HPDE6-E6E7 (cell line): ENCODE data around the gene VSNL1.
A peak's percentile ranks its signal among the peaks of the same experiment; 100 is the strongest.
"Not testable (repeated sequence)": the region's sequence is repeated elsewhere in the genome, so short reads cannot be mapped to it uniquely, and the experiment has no call there.

Experiments
- DNase-seq: peaks from one replicate; pipeline ENCODE4 v3.0.0; 2011; ENCODE audit warnings: missing footprints; ENCODE audit errors: extremely low spot score

Gene VSNL1

DNA sequence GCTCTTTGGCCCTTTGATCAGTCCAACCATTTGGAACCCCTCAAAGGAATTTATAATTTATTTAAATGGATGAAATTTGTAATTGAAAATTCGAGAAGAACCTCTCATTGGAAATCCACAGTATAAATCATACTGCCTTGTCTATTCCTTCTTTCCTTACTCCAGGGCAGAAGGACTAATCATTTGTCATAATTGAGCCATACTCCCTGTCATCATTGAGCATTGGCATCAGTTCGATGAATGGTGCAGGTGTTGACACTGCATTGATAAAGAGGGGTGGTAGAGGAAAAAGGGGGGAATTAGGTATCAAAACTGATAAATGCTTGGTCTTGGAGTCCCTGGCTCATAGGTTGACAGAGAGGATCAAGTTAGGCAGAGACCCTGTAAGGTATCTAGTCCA, 2.0 kb downstream of the VSNL1 start:
- DNase-seq, result no peak

DNA sequence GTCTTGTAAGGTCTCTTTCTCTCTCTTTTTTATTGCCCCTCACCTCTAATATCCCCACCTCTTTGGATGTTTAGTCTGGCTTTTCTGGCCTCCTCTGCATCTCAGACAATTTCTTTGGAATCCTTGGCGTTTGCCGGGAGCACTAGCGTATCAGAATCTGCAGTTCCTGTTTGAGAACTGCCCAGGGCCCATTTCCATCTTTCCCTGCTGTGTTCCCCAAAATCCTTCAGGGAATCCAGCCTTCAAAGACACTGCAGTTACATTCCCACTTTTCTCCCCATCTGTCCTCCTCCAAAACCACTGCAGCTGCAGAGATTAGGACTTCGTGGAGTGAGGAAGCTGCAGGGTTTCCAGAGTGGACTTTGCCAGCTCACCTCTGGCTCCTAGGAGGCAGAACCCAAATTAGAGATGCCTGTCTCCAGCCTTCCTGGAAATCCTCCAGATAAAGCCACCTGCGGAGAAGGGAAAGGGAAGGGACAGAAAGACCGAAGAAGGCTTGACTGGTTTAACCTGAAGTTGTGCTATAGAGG, 2.7 kb downstream of the VSNL1 start:
- DNase-seq, result no peak

GRCh38 chr2:17543848-17544247, 3.4 kb downstream of the VSNL1 start:
- DNase-seq, result no peak

DNA sequence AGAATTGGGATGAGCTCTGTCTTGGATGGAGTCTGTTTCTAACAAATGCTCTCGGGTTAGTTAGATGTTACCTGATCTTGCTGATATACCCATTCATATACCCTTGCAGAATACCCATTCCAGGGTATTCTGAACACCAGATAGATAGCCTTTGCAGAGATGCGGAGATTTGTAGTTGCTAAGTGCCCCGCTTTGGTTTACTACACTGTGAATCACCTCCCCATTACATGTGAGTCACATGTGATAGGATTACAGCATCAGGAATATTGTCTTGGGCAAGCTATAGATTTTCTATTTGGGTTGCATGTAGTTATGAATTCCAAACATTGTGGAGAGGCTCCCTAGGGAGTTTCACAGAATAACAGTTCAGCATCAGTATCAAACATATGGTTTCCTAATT, 3.8 kb downstream of the VSNL1 start:
- DNase-seq, result no peak

- no peak for DNase-seq
Measured at GRCh38 chr2:17545680-17546613, 5.5 kb downstream of the VSNL1 start.

- no peak for DNase-seq
Measured at GRCh38 chr2:17547237-17547636, 6.7 kb downstream of the VSNL1 start.

DNA sequence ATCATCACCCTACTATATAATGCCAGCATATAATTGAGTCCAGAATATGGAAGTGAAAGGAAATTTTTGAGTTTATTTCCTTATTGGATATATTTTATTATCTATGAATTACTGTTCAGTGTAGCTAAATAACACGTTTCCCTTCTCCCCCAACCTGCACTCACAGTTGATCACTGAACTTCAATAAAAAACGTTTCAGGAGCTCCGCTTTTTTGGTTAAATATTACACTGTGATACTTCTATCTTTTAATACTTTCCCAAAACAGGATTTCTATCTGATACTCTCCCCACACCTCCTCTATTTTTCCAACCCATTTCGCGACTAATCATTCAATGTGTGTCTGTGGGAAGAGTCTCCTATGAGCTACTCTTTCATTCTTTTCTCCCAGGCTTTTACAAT, 7.2 kb downstream of the VSNL1 start:
- no peak for DNase-seq

DNA sequence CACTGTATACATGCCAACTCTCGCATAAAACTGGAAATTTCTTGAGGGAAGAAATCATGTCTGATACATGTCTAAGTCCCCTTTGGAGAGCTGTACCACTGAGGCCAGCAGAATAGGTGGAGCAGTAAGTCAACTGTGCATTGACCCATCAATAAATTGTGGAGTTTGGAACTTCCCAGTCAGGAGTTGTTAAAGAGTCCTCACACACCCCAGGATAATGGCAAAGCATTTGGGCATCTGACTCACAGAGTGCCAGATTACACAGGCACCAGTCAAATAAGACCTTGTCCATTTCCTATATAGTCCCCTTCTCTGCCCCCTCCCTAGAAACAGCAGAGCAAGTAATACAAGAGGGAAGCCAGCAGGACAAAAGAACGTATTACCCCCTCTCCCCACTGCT, 10.4 kb downstream of the VSNL1 start:
- no peak for DNase-seq

DNA sequence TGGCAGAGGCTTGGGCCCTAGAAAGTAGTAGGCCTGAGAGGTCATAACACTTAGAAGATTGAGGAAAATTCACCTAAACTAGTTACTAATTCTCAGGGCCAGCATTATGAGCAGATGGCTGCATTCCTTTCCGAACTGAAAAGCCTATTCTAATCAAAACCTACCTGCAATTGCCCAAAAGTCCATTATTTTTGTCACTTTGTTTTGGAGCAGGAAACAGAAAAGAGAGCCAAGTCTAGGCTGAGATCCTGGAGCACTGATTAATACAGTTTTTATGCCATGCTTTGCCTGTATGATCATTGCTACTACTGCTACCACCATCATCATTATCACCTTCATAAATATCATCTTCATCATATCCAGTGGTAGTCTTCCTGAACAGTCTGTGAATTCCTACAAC, 14.7 kb downstream of the VSNL1 start:
- no peak for DNase-seq

DNA sequence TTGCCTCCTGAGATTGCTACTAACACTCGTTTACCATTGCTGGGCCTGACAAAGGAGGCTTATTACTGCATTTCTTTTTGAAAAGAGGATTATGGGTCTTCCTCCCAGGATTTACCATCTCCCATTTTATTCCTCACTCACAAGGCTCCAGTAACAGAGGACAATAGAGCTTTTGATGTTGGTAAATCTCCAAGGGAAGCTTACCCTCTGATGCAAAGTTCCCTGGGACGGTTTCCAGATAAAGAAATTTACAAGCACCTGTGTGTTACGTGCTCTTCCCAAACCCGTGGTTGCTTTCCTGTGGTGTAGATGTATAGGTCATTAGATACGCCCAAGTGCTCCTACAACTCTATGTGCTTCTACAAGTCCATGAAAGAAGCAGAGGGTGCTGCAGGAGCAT, 17.1 kb downstream of the VSNL1 start:
- no peak for DNase-seq

DNA sequence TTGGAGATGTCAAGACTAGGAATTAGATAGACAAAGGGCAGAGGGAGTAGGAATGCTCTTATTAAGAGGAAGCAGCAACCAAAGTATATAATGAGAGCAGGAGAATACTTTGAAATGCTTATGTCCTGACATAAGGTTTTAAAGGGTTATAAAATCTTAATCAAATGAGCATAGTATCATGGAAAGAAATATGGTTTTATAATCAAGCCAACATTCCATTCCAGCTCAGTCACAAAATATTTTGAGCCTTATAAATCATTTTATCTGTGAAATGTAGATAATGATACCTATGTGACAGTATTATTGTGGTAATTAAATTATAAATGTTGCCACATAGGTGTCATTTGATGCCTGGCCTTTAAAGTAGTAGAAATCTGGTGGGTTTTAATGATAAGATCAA, 17.6 kb downstream of the VSNL1 start:
- DNase-seq, result no peak

DNA sequence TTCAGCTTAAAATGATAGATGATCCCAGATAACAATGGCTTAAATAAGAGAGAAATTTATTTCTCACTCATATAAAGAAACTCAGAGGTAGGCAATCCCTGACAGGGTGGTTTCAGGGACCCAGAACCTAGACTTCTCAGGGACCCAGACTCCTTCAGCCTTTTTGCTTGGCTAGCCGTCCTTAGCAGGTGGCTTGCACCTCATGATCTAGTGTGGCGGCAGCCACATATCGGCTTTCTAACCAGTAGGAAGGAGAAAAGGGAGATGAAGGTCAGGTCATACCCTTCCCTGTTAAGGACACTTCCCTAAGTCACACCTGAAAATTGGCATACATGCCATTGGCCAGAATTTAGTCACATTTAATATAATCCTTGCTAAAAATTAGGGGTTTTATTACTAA, 18.4 kb downstream of the VSNL1 start:
- DNase-seq, result no peak

- not testable (repeated sequence) for DNase-seq
Measured at GRCh38 chr2:17565726-17566125, 25.2 kb downstream of the VSNL1 start.

DNA sequence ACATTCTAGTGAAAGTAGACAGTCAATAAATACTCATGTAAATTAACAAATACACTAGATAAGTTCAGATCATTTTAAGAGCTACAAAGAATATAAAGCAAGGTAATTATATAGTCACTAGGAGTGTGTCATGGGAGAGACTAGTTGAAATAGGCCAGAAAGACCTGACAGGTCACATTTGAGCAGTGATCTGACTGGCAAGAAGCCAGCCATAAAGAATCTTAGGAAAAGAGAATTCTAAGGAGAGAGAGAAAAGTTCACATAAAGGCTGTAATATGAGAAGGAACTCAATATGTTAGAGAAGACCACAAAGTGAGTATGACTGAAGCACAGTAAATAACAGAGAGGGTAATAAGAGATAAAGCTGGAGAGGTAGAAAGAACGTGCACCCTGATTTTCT, 31.2 kb downstream of the VSNL1 start:
- no peak for DNase-seq

- peak; percentile 36 for DNase-seq
Measured at GRCh38 chr2:17573085-17573803, 32.7 kb downstream of the VSNL1 start.

DNA sequence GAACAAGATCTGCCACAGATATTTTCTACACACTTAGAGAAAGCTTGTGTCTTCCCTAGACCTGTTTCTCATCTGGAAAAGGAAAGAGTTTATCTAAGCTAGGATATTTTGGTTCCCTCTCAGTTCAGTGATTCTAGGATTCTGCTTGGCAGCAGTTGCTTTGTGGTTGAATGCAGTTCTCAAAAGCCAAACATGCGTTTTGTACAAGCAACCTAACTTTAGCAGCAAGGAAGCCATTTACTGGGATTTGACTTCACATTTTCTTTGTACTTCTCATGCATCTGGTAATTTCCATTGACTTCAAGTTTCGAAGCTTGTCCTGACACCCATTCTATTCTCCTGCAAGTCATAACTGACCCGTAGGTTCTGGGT, 33.3 kb downstream of the VSNL1 start:
- DNase-seq, result no peak

- no peak for DNase-seq
Measured at GRCh38 chr2:17574406-17575073, 34.0 kb downstream of the VSNL1 start.

- no peak for DNase-seq
Measured at GRCh38 chr2:17576802-17577201, 36.3 kb downstream of the VSNL1 start.

DNA sequence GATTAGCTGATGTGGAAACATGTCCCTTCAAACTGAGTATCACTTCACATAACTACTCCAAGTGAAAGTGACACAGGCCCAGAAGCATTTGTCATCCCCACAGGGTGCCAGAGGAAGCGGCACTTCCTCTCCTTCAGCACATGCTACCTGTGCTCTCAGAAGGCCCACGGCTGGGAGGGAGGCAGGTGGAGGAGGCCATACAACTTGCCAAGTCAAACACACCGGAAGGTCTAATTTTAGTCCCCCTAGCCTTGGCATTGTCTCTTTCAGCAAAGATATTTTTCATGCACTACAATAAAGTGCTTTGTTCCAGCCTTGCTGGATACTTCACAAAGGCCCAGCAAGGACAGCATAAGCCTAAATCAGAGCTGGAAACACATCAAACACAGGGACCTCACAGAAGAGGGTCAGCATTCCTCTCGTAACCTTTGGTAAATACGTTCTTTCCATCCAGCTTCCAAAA, 38.0 kb downstream of the VSNL1 start:
- DNase-seq, result no peak

- DNase-seq, result no peak
Measured at GRCh38 chr2:17579605-17580318, 39.3 kb downstream of the VSNL1 start.

DNA sequence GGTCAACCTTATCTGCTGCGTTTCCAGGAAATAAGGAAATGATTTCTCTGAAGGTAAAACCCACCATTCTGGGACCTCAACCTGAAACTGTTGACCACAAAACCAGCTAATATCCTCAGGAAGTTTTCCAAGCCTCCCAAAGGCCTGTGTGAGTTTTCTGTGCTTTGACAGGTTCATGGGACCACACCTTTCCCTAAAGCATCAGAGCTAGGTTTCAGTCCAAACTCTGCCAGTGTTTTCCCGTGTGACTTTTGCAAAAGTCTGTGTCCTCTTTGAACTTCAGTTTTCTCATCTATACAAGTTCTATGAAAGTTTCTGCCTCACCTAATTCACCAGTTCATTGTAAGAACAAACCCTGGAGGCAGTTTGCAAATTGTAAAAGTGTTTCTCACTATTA, 39.8 kb downstream of the VSNL1 start:
- no peak for DNase-seq

GRCh38 chr2:17581831-17582230, 41.3 kb downstream of the VSNL1 start:
- no peak for DNase-seq
